Activated T-cell treated with anti-CD3 and anti-CD28 coated beads, Interleukin-2, amount 50 U/mL, for 72 hours (primary cell): Measurements from ENCODE around the gene ZFP91. TPM values are rescaled to one million over a fixed set of nuclear protein-coding genes. Genes with fewer than 3 reads are reported as not detected.
"Not testable (repeated sequence)": the region's sequence is repeated elsewhere in the genome, so short reads cannot be mapped to it uniquely, and the experiment has no call there.

ENCODE experiments used
- ATAC-seq, 2 donors: fragments of 150-1000 bp; cut with Tn5 transposase; replicated peaks in 1 of 2; 2 replicates each; pipeline ENCODE4 v1.10.0; 2021; ENCODE audit warnings: moderate library complexity in 2 of 2, mild to moderate bottlenecking in 1 of 2
- DNase-seq, 2 donors: peaks; one replicate each; pipeline ENCODE4 v3.0.0; 2021 to 2022; ENCODE audit warnings: mixed read lengths in 1 of 2
- H3K27ac Mint-ChIP-seq: one replicate; pipeline ENCODE4 v1.8.0; 2022; ENCODE audit warnings: mild to moderate bottlenecking, moderate library complexity, mixed read lengths
- H3K27me3 Mint-ChIP-seq: one replicate; pipeline ENCODE4 v1.8.0; 2022; ENCODE audit warnings: low read depth, mixed read lengths
- H3K36me3 Mint-ChIP-seq, 2 donors: one replicate each; pipeline ENCODE4 v1.8.0; 2022; ENCODE audit warnings: mixed read lengths in 2 of 2, mild to moderate bottlenecking in 1 of 2; ENCODE audit not compliant: insufficient read depth in 2 of 2
- H3K4me1 Mint-ChIP-seq: one replicate; pipeline ENCODE4 v1.8.0; 2022; ENCODE audit warnings: low read depth, mixed read lengths
- H3K4me3 Mint-ChIP-seq, 2 donors: one replicate each; pipeline ENCODE4 v1.8.0; 2022; ENCODE audit warnings: mild to moderate bottlenecking in 2 of 2, mixed read lengths in 2 of 2, moderate library complexity in 2 of 2
- H3K9me3 Mint-ChIP-seq, 2 donors: one replicate each; pipeline ENCODE4 v1.8.0; 2022; ENCODE audit warnings: mixed read lengths in 2 of 2
- total RNA-seq, 2 donors: library from RNA; stranded (reverse); gene quantifications; one replicate each; pipeline ENCODE4 v1.2.3, GENCODE V29; 2022

The ZFP91 gene, protein sequence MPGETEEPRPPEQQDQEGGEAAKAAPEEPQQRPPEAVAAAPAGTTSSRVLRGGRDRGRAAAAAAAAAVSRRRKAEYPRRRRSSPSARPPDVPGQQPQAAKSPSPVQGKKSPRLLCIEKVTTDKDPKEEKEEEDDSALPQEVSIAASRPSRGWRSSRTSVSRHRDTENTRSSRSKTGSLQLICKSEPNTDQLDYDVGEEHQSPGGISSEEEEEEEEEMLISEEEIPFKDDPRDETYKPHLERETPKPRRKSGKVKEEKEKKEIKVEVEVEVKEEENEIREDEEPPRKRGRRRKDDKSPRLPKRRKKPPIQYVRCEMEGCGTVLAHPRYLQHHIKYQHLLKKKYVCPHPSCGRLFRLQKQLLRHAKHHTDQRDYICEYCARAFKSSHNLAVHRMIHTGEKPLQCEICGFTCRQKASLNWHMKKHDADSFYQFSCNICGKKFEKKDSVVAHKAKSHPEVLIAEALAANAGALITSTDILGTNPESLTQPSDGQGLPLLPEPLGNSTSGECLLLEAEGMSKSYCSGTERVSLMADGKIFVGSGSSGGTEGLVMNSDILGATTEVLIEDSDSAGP
- 10 to 100 TPM; 43.4 to 48.4 TPM for total RNA-seq

DNA sequence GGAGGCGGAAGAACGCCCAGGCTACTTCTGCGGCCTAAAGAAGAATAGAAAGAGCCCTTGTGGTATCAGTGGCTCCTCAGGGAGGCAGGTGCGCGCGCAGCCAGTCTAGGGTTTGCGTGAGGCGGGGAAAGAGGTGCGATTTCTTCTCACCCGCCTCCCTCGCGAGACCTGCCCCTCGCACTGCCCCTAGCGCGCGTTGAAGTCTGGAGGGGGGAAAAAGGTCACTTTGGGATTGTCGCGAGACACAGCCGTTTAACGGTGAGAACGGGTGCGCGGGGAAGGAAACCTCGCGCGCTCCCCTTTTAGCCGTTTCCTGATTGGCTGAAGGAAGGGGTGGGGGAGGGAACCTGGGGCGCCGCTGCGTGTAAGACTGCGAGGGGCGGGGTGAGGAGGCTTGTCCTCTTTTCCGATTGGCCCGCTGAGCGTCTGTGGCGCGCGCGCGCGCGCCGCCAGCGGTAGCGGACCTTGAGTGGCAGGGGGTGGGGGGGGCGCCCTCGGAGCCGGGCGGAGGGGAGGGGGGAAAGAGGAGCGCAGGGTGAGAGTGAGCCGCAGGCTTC, at the start of gene ZFP91:
TSS of gene ZFP91 (plus strand) at position 429 of the 557 bp plus-strand sequence. CDS start 219 bp downstream, outside the sequence.
- Mint-ChIP-seq H3K4me1 (peaks cover 59% of the 10 kb centered on the region), H3K36me3 (peaks cover 17 to 23% of the 10 kb centered on the region in 2 donors)
- peak; percentile 51 to 58 for ATAC-seq

DNA sequence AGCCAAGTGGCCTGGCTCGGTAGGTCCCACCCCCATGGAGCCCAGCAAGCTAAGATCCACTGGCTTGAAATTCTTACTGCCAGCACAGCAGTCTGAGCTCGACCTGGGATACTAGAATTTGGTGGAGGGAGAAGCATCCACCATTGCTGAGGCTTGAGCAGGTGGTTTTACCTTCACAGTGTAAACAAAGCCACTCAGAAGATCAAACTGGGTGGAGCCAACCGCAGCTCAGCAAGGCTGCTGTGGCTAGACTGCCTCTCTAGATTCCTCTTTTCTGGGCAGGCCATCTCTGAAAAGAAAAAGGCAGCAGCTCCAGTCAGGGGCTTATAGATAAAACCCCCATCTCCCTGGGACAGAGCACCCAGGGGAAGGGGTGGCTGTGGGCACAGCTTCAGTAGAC, 48.6 kb upstream of the ZFP91 start:
- ATAC-seq = peak; percentile 32 to 47
- H3K4me1 Mint-ChIP-seq = peaks cover 54% of the 10 kb centered on the region

More for the DNA sequence above, at the start of gene ZFP91:
- H3K27me3 Mint-ChIP-seq = no peaks in the 10 kb centered on the region
- peak; percentile 92 to 96 for DNase-seq
- H3K4me3 Mint-ChIP-seq = peak within 1 kb of the TSS; percentile 86 to 98
- H3K9me3 Mint-ChIP-seq = no peaks in the 10 kb centered on the region
- H3K27ac Mint-ChIP-seq = peak within 1 kb of the TSS; percentile 100

DNA sequence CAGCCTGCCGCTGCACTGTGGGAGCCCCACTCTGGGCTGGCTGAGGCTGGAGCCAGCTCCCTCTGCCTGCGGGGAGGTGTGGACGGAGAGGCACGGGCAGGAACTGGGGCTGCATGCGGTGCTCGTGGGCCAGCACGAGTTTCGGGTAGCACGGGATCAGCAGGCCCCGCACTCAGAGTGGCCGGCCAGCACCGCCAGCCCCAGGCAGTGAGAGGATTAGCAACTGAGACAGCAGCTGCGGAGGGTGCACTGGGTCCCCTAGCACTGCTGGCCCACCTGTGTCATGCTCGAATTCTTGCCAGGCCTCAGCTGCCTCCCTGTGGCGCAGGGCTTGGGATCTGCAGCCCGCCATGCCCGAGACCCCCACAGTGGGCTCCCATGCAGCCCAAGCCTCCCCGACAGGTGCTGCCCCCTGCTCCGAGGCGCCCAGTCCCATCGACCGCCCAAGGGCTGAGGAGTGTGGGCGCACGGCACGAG, 47.0 kb upstream of the ZFP91 start:
- Mint-ChIP-seq H3K4me1 (peaks cover 44% of the 10 kb centered on the region), H3K27ac (no peak overlapping the region), H3K27me3 (no peaks in the 10 kb centered on the region), H3K36me3 (peaks cover 42 to 56% of the 10 kb centered on the region in 2 donors), H3K9me3 (peaks cover 0 to 4% of the 10 kb centered on the region in 2 donors), H3K4me3 (no peak overlapping the region)
- ATAC-seq (no peak), DNase-seq (no peak)

More for the DNA sequence above, 48.6 kb upstream of the ZFP91 start:
- no peak overlapping the region for H3K27ac Mint-ChIP-seq
- no peak for DNase-seq
- H3K27me3 Mint-ChIP-seq = no peaks in the 10 kb centered on the region
- H3K9me3 Mint-ChIP-seq = no peaks in the 10 kb centered on the region
- H3K36me3 Mint-ChIP-seq = peaks cover 34 to 49% of the 10 kb centered on the region in 2 donors
- no peak overlapping the region for H3K4me3 Mint-ChIP-seq

DNA sequence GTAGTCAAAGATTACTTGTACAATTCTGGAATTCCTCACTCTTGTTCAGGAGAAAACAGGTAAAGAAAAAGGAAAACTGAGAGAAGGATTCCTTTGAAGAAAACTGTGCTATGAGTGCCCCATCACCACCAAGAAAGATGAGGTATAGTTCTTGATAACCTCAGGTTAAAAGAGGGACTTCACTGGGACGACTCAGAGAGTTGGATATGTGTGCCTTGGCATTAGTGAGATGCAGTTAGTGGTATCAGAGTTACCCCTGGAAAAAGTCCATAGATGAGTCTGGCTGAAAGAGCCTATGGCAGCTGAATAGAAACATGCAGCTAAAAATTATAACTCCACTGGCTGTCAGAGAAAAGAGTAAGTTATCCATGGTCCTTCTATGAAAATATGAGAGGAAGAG, 32.0 kb upstream of the ZFP91 start:
- ATAC-seq (no peak), DNase-seq (no peak)
- Mint-ChIP-seq H3K4me3 (no peak overlapping the region), H3K9me3 (peaks cover 0 to 4% of the 10 kb centered on the region in 2 donors), H3K27ac (peak overlapping the region; percentile 54), H3K27me3 (no peaks in the 10 kb centered on the region), H3K36me3 (peaks cover 29 to 65% of the 10 kb centered on the region in 2 donors), H3K4me1 (peaks cover 15% of the 10 kb centered on the region)

DNA sequence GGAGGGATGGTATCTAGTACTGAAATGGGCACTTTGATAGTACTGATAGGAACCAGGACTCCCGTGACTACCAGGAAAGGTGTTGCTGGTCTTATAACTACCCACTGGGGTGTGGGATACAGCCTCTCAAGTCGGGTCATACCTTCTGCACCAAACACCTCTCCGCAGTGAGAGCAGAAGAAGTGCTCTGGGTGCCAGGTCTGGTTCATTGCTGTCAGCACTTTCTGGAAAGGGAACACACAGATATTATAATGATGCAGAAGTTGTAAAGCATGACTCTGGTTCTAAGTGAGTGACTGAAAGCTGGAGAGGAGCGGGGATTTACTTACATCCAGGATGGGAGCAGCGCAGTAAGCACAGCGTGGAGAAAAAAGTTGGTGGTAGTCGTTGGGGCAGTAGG, 29.2 kb upstream of the ZFP91 start:
- peaks cover 35 to 77% of the 10 kb centered on the region in 2 donors for H3K36me3 Mint-ChIP-seq
- no peak for ATAC-seq
- H3K4me1 Mint-ChIP-seq = peaks cover 11% of the 10 kb centered on the region
- no peak overlapping the region for H3K4me3 Mint-ChIP-seq
- no peaks in the 10 kb centered on the region for H3K27me3 Mint-ChIP-seq
- no peak overlapping the region for H3K27ac Mint-ChIP-seq
- DNase-seq = no peak
- H3K9me3 Mint-ChIP-seq = peaks cover 0 to 4% of the 10 kb centered on the region in 2 donors

DNA sequence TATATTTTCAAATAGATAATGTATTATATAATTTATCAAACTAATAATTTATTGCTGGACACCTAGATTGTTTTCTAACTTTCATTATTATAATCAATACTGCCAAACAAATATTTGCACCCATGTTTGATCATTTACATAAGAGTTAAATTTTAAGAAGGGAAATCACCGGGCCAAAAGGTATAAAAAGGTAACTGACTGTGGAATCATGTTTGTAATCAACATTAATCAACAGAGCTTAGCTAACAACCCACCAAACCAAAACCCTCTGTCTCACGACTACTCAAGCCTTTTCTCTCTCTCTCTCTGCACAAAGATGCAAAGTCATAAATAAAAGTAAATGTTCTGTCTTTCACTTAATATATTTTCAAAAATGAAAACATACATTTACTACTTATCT, 18.0 kb upstream of the ZFP91 start:
- Mint-ChIP-seq H3K36me3 (peaks cover 9 to 31% of the 10 kb centered on the region in 2 donors), H3K27me3 (no peaks in the 10 kb centered on the region), H3K4me1 (peaks cover 54% of the 10 kb centered on the region), H3K9me3 (no peaks in the 10 kb centered on the region), H3K27ac (peak overlapping the region; percentile 89), H3K4me3 (no peak overlapping the region)
- DNase-seq (no peak), ATAC-seq (no peak)

DNA sequence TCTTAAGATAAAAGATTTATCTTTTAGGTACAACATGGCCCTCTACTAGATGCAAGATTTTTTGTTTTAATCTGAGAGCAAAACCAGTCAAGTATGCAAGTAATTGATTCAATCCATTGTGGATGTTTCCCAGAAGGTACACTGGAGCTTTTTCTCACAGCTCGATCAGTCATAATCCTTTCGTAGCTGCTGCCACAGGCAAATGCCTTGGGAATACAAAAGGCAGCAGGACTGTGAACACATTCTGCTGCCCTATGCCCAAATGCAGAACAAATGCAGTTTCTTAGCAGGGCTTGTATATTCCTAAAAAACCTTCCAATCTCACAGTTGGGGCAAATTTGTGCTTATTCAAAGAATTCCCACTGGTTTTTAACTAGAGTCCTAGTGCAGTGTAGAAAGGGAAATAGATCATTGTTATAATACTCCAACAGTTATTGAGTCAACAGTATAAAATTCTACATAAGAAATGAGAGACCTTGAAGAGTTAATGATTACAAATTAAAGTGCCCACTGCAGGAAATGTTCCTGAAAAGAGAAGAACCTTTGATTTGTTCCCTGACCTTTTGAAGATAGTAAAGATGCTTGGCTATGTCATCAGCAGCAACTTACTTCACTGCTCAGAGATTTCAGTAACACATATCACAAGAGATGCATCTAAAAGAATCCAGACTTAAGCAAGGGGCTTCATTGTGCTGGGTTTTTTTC, 17.3 kb upstream of the ZFP91 start:
- Mint-ChIP-seq H3K4me3 (no peak overlapping the region), H3K36me3 (peaks cover 9 to 31% of the 10 kb centered on the region in 2 donors), H3K4me1 (peaks cover 54% of the 10 kb centered on the region), H3K27me3 (no peaks in the 10 kb centered on the region), H3K9me3 (no peaks in the 10 kb centered on the region), H3K27ac (peak overlapping the region; percentile 85)
- ATAC-seq = no peak
- DNase-seq = no peak

DNA sequence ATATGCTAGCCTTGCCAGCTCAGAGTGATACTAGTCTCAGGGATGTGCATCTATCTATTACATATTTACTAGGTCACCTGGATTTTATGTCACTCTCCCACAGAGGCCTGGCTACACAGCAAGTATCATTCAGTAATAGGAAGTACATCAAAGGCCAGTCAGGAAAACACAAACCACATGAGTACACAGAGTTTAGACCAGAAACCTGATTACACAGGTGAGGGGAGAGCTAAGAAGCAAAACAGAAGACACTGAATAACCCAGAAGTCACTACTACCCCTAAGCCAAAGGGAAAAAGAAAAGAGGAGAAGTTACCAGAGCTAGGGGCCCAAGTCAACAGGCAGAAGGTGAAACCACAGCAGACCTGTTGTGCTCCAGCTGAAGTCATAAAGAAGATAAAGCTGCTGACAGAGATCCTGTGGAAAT, 16.5 kb upstream of the ZFP91 start:
- no peak for DNase-seq
- Mint-ChIP-seq H3K4me1 (peaks cover 49% of the 10 kb centered on the region), H3K4me3 (peak overlapping the region in 1 of 2 donors; percentile 50), H3K27me3 (no peaks in the 10 kb centered on the region), H3K9me3 (no peaks in the 10 kb centered on the region), H3K36me3 (peaks cover 10 to 31% of the 10 kb centered on the region in 2 donors), H3K27ac (peak overlapping the region; percentile 85)
- ATAC-seq = peak in 1 of 2 donors; percentile 33

DNA sequence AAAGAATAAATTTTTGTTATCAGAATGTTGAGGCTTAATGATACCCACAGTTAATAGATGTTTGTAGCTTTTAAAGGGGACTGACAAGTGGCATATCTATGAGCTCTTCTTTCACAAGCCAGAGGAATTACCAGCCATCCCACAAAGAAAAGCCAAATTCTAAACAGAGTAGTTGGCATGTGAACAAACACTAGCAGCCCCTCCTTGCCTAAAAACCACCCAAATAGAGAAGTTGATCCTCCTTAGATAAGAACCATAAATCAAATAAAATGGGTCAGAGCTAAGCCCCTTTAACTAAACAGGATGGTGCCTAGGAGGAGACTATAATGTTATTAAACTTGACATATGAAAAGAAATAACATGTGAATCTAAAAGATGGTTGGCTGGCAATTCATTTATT, 14.6 kb upstream of the ZFP91 start:
- Mint-ChIP-seq H3K4me1 (peaks cover 61% of the 10 kb centered on the region), H3K9me3 (no peaks in the 10 kb centered on the region), H3K4me3 (peak overlapping the region in 1 of 2 donors; percentile 43), H3K27me3 (no peaks in the 10 kb centered on the region), H3K36me3 (peaks cover 15 to 35% of the 10 kb centered on the region in 2 donors), H3K27ac (peak overlapping the region; percentile 69)
- DNase-seq (no peak), ATAC-seq (no peak)

DNA sequence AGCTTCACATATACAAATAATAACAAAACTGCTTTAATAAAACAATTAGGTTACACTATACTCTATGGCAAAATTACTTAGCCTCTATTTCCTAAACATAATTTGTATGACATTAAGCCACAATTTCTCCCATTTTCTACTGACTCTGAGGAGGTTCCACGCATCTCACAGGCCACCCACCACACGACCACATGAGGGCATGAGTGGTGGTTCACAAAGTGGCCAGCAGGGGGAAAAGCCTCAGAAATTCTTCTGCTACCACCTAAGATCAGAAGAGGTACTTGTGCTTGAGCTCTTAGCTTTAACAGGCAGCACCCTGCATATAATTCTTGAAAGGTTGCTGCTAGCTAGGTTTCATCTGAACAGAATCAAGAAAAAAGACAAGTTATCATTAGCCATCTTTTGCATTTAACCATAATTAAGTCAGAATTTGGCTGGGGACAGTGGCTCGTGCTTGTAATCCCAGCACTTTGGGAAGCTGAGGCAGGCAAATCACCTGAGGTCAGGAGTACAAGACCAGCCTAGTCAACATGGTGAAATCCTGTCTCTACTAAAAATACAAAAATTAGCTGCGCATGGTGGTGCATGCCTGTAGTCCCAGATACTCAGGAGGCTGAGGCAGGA, 10.9 kb upstream of the ZFP91 start:
- no peaks in the 10 kb centered on the region for H3K27me3 Mint-ChIP-seq
- peak overlapping the region; percentile 93 for H3K27ac Mint-ChIP-seq
- peak; percentile 91 to 92 for ATAC-seq
- peaks cover 16 to 39% of the 10 kb centered on the region in 2 donors for H3K36me3 Mint-ChIP-seq
- peak; percentile 76 to 79 for DNase-seq
- no peaks in the 10 kb centered on the region for H3K9me3 Mint-ChIP-seq
- peaks cover 66% of the 10 kb centered on the region for H3K4me1 Mint-ChIP-seq
- H3K4me3 Mint-ChIP-seq = peak overlapping the region; percentile 73 to 79

DNA sequence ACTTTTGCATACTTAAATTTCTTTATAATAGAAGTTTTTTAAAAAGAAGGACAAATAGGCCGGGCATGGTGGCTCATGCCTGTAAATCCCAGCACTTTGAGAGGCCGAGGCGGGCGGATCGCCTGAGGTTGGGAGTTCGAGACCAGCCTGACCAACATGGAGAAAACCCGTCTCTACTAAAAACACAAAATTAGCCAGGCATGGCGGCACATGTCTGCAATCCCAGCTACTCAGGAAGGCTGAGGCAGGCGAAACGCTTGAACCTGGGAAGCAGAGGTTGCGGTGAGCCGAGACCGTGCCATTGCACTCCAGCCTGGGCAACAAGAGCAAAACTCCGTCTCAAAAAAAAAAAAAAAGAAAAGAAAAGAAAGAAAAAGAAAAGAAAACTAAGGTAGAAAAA, 6.0 kb upstream of the ZFP91 start:
- Mint-ChIP-seq H3K27ac (peak overlapping the region; percentile 97), H3K4me3 (peak overlapping the region; percentile 86 to 89), H3K36me3 (peaks cover 15 to 31% of the 10 kb centered on the region in 2 donors), H3K4me1 (peaks cover 74% of the 10 kb centered on the region)
- ATAC-seq, H3K9me3 Mint-ChIP-seq, H3K27me3 Mint-ChIP-seq, DNase-seq: not testable (repeated sequence)

DNA sequence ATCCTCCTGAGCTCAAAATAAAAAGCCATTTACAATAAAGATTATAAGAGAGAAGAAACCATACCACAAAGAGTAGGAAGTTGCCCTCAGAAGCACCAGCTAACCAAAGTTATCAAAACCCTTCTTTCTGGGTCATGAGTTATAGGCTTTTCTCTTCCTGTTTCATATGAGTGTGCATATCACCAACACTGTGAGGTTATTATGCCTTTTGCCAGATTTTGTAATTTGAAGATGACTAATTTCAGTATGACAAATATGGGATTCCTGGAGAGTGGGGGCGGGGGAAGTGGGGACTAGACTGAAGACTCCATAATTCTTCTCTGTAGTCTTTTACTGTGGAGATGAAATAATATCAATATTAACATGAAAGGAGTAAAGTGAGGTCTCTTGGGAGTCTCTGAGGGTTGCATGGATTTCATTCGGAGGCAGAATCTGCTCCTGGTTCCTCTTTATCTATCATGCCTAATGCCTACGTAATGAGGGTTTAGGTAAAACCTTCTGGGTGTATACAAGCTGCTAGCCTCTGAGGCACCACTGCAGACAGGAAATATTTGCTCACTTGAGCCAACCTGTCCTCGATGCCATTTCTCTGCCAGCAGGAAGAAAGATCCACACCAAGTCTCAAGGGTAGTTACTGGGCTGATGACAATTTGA, 5.3 kb upstream of the ZFP91 start:
- Mint-ChIP-seq H3K9me3 (no peaks in the 10 kb centered on the region), H3K36me3 (peaks cover 14 to 27% of the 10 kb centered on the region in 2 donors), H3K27ac (peak overlapping the region; percentile 97), H3K4me1 (peaks cover 67% of the 10 kb centered on the region), H3K4me3 (peak overlapping the region; percentile 86 to 89), H3K27me3 (no peaks in the 10 kb centered on the region)
- ATAC-seq (peak; percentile 36 to 46), DNase-seq (peak; percentile 62 to 76)
